Left ventricle myocardium inferior (tissue), 1 donor: ENCODE measurements around the gene IRGC. TPM values are rescaled to one million over a fixed set of nuclear protein-coding genes. Genes with fewer than 3 reads are reported as not detected.

Experiments
- DNase-seq: peaks from one replicate; pipeline ENCODE4 v3.0.0-alpha.2; 2020
- H3K27ac ChIP-seq: fragments of 200-600 bp; replicated peaks from 2 replicates; pipeline ENCODE4 v1.8.0; 2021
- H3K27me3 ChIP-seq: fragments of 200-600 bp; 2 replicates; pipeline ENCODE4 v1.8.0; 2021; ENCODE audit warnings: low read depth
- H3K36me3 ChIP-seq: fragments of 200-600 bp; 2 replicates; pipeline ENCODE4 v1.8.0; 2021
- H3K4me1 ChIP-seq: fragments of 200-600 bp; 2 replicates; pipeline ENCODE4 v1.8.0; 2021
- H3K4me3 ChIP-seq: fragments of 200-600 bp; 2 replicates; pipeline ENCODE4 v1.8.0; 2021; ENCODE audit warnings: mild to moderate bottlenecking, moderate library complexity
- H3K9me3 ChIP-seq: fragments of 200-600 bp; replicated peaks from 2 replicates; pipeline ENCODE4 v1.8.0; 2021
- intact Hi-C: fragments of 100-400 bp; cut with micrococcal nuclease; formaldehyde crosslinking; loops from one replicate; pipeline ENCODE4 v1.11.0; 2022
- total RNA-seq: library from RNA; stranded (reverse); fragmentation: NEBNext Ultra II Directional; extraction: Animal tissue kit (Norgen Biotek cat#: 25700); gene quantifications from one replicate; pipeline ENCODE4 v1.2.1, GENCODE V29; 2021
- TF ChIP-seq, protein P1 (sequence below): fragments of 200-600 bp; IDR thresholded peaks from 2 replicates; pipeline ENCODE4 v1.8.0; 2021; ENCODE audit warnings: antibody characterized with exemption, mild to moderate bottlenecking, borderline replicate concordance
- donor health status: DM: no; HTN: yes; CAD: no; lungs with severe emphysema.

IRGC gene
- total RNA-seq, 1 donor from 2014 or later: not detected

GRCh38 chr19:43708716-43709115 lies 7.2 kb upstream of the IRGC start:
- DNase-seq: no peak
- no peak overlapping the region for H3K4me3 ChIP-seq
- peaks cover 8% of the 10 kb centered on the region for H3K9me3 ChIP-seq
- H3K27me3 ChIP-seq: peaks cover 23% of the 10 kb centered on the region
- TF ChIP-seq, protein P1, sequence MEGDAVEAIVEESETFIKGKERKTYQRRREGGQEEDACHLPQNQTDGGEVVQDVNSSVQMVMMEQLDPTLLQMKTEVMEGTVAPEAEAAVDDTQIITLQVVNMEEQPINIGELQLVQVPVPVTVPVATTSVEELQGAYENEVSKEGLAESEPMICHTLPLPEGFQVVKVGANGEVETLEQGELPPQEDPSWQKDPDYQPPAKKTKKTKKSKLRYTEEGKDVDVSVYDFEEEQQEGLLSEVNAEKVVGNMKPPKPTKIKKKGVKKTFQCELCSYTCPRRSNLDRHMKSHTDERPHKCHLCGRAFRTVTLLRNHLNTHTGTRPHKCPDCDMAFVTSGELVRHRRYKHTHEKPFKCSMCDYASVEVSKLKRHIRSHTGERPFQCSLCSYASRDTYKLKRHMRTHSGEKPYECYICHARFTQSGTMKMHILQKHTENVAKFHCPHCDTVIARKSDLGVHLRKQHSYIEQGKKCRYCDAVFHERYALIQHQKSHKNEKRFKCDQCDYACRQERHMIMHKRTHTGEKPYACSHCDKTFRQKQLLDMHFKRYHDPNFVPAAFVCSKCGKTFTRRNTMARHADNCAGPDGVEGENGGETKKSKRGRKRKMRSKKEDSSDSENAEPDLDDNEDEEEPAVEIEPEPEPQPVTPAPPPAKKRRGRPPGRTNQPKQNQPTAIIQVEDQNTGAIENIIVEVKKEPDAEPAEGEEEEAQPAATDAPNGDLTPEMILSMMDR: no peak
- H3K27ac ChIP-seq: no peak overlapping the region
- no peaks in the 10 kb centered on the region for H3K4me1 ChIP-seq
- intact Hi-C loops: no loop called here
- H3K36me3 ChIP-seq: no peaks in the 10 kb centered on the region

GRCh38 chr19:43711751-43712355 lies 4.0 kb upstream of the IRGC start:
- intact Hi-C loops: no loop called here
- H3K27ac ChIP-seq: no peak overlapping the region
- H3K36me3 ChIP-seq: no peaks in the 10 kb centered on the region
- H3K4me3 ChIP-seq: no peak overlapping the region
- TF ChIP-seq, protein P1: no peak
- DNase-seq: no peak
- peaks cover 8% of the 10 kb centered on the region for H3K9me3 ChIP-seq
- H3K4me1 ChIP-seq: no peaks in the 10 kb centered on the region
- peaks cover 23% of the 10 kb centered on the region for H3K27me3 ChIP-seq

- Histone ChIP-seq H3K27ac (no peak overlapping the region), H3K4me3 (no peak overlapping the region), H3K27me3 (peaks cover 23% of the 10 kb centered on the region), H3K9me3 (peaks cover 8% of the 10 kb centered on the region), H3K36me3 (no peaks in the 10 kb centered on the region), H3K4me1 (no peaks in the 10 kb centered on the region)
- intact Hi-C loops: no loop called here
- DNase-seq: no peak
- TF ChIP-seq, protein P1: no peak
Observed at GRCh38 chr19:43713208-43713607, 2.7 kb upstream of the IRGC start.

GRCh38 chr19:43718627-43719377 lies 2.9 kb downstream of the IRGC start:
- H3K4me3 ChIP-seq: no peak overlapping the region
- intact Hi-C loops: no loop called here

GRCh38 chr19:43719378-43719868 lies 3.5 kb downstream of the IRGC start:
- no peak for DNase-seq
- TF ChIP-seq, protein P1: no peak
- Histone ChIP-seq H3K4me3 (no peak overlapping the region), H3K9me3 (no peaks in the 10 kb centered on the region), H3K36me3 (no peaks in the 10 kb centered on the region), H3K27me3 (peaks cover 4% of the 10 kb centered on the region), H3K4me1 (no peaks in the 10 kb centered on the region), H3K27ac (no peak overlapping the region)
- intact Hi-C loops: no loop called here

More at GRCh38 chr19:43718627-43719377, 2.9 kb downstream of the IRGC start:
- Histone ChIP-seq H3K4me1 (no peaks in the 10 kb centered on the region), H3K36me3 (no peaks in the 10 kb centered on the region), H3K9me3 (no peaks in the 10 kb centered on the region), H3K27me3 (peaks cover 4% of the 10 kb centered on the region), H3K27ac (no peak overlapping the region)
- TF ChIP-seq, protein P1: no peak
- no peak for DNase-seq
